GM12878 (cell line): Measurements from ENCODE around the gene ATP1A3. TPM values are rescaled to one million over a fixed set of nuclear protein-coding genes. Genes with fewer than 3 reads are reported as not detected.

ENCODE experiments used
- ATAC-seq: fragments of 200-7000 bp; cut with Tn5 transposase; 3 replicates; pipeline ENCODE4 v1.9.1; 2020; ENCODE audit warnings: mild to moderate bottlenecking, moderate library complexity
- BruUV-seq: library from RNA; stranded (reverse); fragments of 400-500 nt; replicated peaks from 2 replicates; lab custom pipeline; 2021; lab: Mats Ljungman, UMichigan
- CTCF ChIA-PET: fragments of 300-600 bp; sonication (Branson Sonifier 250); formaldehyde crosslinking; extraction: SDS; loops from one replicate; lab custom pipeline; 2021; ENCODE audit warnings: inconsistent platforms; lab: Yijun Ruan, JAX
- POLR2A ChIA-PET: fragments of 350-600 bp; formaldehyde crosslinking; extraction: SDS; loops from one replicate; lab custom pipeline; 2021; ENCODE audit warnings: inconsistent platforms; lab: Charles Lee
- RAD21 ChIA-PET: fragments of 300-600 bp; sonication (Branson Sonifier 250); formaldehyde crosslinking; loops from one replicate; lab custom pipeline; 2023; ENCODE audit warnings: antibody characterized with exemption; ENCODE audit not compliant: unreplicated experiment; lab: Charles Lee
- SMC1A ChIA-PET: fragments of 300-600 bp; sonication (Branson Sonifier 250); formaldehyde crosslinking; loops from one replicate; lab custom pipeline; 2023; ENCODE audit not compliant: unreplicated experiment, uncharacterized antibody; lab: Charles Lee
- DNase-seq: peaks from one replicate; pipeline ENCODE4 v3.0.0-alpha.2; 2011; ENCODE audit warnings: low read depth, low spot score
- FAIRE-seq: peaks from 3 replicates; lab custom pipeline; 2011; peaks lifted over from hg19 to GRCh38; lab: Jason Lieb, UNC
- H2AFZ ChIP-seq: 2 replicates; pipeline ENCODE4 v1.6.0; 2011; ENCODE audit warnings: low read depth, low read length, control low read depth; ENCODE audit not compliant: control insufficient read depth
- H3K27ac ChIP-seq: 2 replicates; pipeline ENCODE4 v1.5.1; 2011; ENCODE audit warnings: control low read depth; ENCODE audit not compliant: control insufficient read depth, insufficient read depth
- H3K27me3 ChIP-seq, 2 experiments: replicated peaks in 1 of 2; 2 replicates each; pipeline versions ENCODE4 v1.6.0 to v1.6.1; 2011; ENCODE audit warnings: low read length in 1 of 2; ENCODE audit not compliant: control insufficient read depth in 2 of 2, insufficient read depth in 2 of 2
- H3K36me3 ChIP-seq, 2 experiments: 2 replicates each; pipeline ENCODE4 v1.5.1; 2011; ENCODE audit warnings: low read length in 1 of 2; ENCODE audit not compliant: control insufficient read depth in 2 of 2, insufficient read depth in 2 of 2
- H3K4me1 ChIP-seq: 2 replicates; pipeline ENCODE4 v1.6.1; 2011; ENCODE audit warnings: mild to moderate bottlenecking, low read length, moderate library complexity, mixed read lengths; ENCODE audit not compliant: control insufficient read depth, insufficient read depth
- H3K4me2 ChIP-seq: 2 replicates; pipeline ENCODE4 v1.6.0; 2011; ENCODE audit warnings: control low read depth; ENCODE audit not compliant: control insufficient read depth, insufficient read depth
- H3K4me3 ChIP-seq: fragments of 200-600 bp; sonication (generic); 2 replicates; pipeline ENCODE4 v1.5.1; 2016
- H3K79me2 ChIP-seq: 2 replicates; pipeline ENCODE4 v1.6.0; 2011; ENCODE audit warnings: low read length; ENCODE audit not compliant: control insufficient read depth, insufficient read depth
- H3K9ac ChIP-seq: 2 replicates; pipeline ENCODE4 v1.8.0; 2011; ENCODE audit warnings: low read length, control low read depth, mixed read lengths; ENCODE audit not compliant: control insufficient read depth, insufficient read depth
- H3K9me3 ChIP-seq: replicated peaks from 3 replicates; pipeline ENCODE4 v1.5.1; 2011; ENCODE audit warnings: mild to moderate bottlenecking, low read length; ENCODE audit not compliant: control insufficient read depth, insufficient read depth
- H4K20me1 ChIP-seq: 2 replicates; pipeline ENCODE4 v1.6.0; 2011; ENCODE audit not compliant: control insufficient read depth, insufficient read depth
- BRCA1 ChIP-seq: IDR thresholded peaks from 2 replicates; pipeline ENCODE4 v1.6.1; 2011; ENCODE audit warnings: low read depth, low read length, improper control_type of control experiment
- CEBPB ChIP-seq, 2 experiments: fragments of 150-350 bp in 1 of 2; IDR thresholded peaks; 2 replicates each; pipeline ENCODE4 v1.6.1; 2012 to 2014; ENCODE audit warnings: low read depth in 2 of 2, low read length in 2 of 2, borderline replicate concordance in 1 of 2, inconsistent platforms in 1 of 2
- JUND ChIP-seq: IDR thresholded peaks from 2 replicates; pipeline ENCODE4 v1.6.1; 2012; ENCODE audit warnings: low read depth, mild to moderate bottlenecking, low read length, improper control_type of control experiment, moderate library complexity
- MXI1 ChIP-seq: fragments of 150-350 bp; IDR thresholded peaks from 2 replicates; pipeline ENCODE4 v1.6.1; 2011; ENCODE audit warnings: low read depth, mild to moderate bottlenecking, inconsistent platforms, low read length, improper control_type of control experiment
- PAX8 ChIP-seq: fragments of 450-650 bp; IDR thresholded peaks from 2 replicates; pipeline ENCODE4 v1.6.1; 2017; ENCODE audit warnings: mild to moderate bottlenecking, moderate library complexity
- POLR2A ChIP-seq: IDR thresholded peaks from 2 replicates; pipeline ENCODE4 v1.6.1; 2011; ENCODE audit warnings: low read depth, mild to moderate bottlenecking, low read length
- RB1 ChIP-seq: fragments of 450-650 bp; formaldehyde crosslinking; IDR thresholded peaks from 2 replicates; pipeline ENCODE4 v1.6.1; 2017; ENCODE audit warnings: mild to moderate bottlenecking, borderline replicate concordance
- RUNX3 ChIP-seq: IDR thresholded peaks from 2 replicates; pipeline ENCODE4 v1.6.1; 2012; ENCODE audit warnings: low read length, inconsistent platforms
- SUZ12 ChIP-seq: fragments of 200-600 bp; sonication (generic); IDR thresholded peaks from one replicate; pipeline ENCODE4 v1.6.1; 2018; ENCODE audit warnings: antibody characterized with exemption, mild to moderate bottlenecking; ENCODE audit not compliant: unreplicated experiment
- TARDBP ChIP-seq: IDR thresholded peaks from 2 replicates; pipeline ENCODE4 v1.6.1; 2016; ENCODE audit warnings: borderline replicate concordance
- ZNF274 ChIP-seq: IDR thresholded peaks from one replicate; pipeline ENCODE4 v1.8.0; 2011; ENCODE audit not compliant: insufficient read length, insufficient read depth
- WGBS: methylation state at CpG from one replicate; pipeline ENCODE4 v1.1.6; 2016; ENCODE audit warnings: low lambda C conversion rate; ENCODE audit not compliant: insufficient replicate concordance, insufficient coverage; ENCODE audit errors: missing lambda C conversion rate; 5-methylcytosine and 5-hydroxymethylcytosine counted together
- in situ Hi-C: fragments of 300-500 bp; cut with MboI; formaldehyde crosslinking; loops from 9 replicates; pipeline ENCODE4 v1.14.3; 2018; ENCODE audit warnings: mixed read lengths
- intact Hi-C: fragments of 100-400 bp; cut with micrococcal nuclease; formaldehyde crosslinking; loops from one replicate; pipeline ENCODE4 v1.14.2; 2022; ENCODE audit not compliant: unreplicated experiment
- polyA plus RNA-seq, 11 experiments: library from polyadenylated mRNA; depleted of rRNA in 4 of 11; unstranded in 6 of 11; stranded (reverse) in 5 of 11; fragments of >200 nt; fragmentation: Nextera tagmentation in 4 of 11; fragmentation: Illumina TruSeq in 1 of 11; extraction: Ambion mirVana in 4 of 11; extraction: Trizol in 1 of 11; gene quantifications; 1 replicate in 1 of 11; 2 replicates in 10 of 11; pipeline versions ENCODE4 v1.2.1 to v1.2.3, GENCODE V29; 2011 to 2016; ENCODE audit warnings: inconsistent platforms in 2 of 11, missing spikeins in 2 of 11, low read depth in 1 of 11
- total RNA-seq, 4 experiments: library from RNA; depleted of rRNA in 3 of 4; stranded (reverse); fragments of >200 nt in 3 of 4; fragmentation: Illumina TruSeq in 1 of 4; extraction: Trizol in 1 of 4; gene quantifications; 2 replicates each; pipeline versions ENCODE4 v1.2.1 to v1.2.3, GENCODE V29; 2013 to 2021

Gene ATP1A3
- total and polyA plus RNA-seq, 10 of the 15 experiments (the other 5 are each of a cell fraction or from before 2014, with no cell fraction given) = 0.17 to 0.86 (median 0.32) TPM; not detected in 2

GRCh38 chr19:41929536-41930071, 64.4 kb downstream of the ATP1A3 start:
- Histone ChIP-seq H4K20me1 (no peaks in the 10 kb centered on the region), H2AFZ (no peak overlapping the region), H3K4me3 (no peak overlapping the region), H3K9me3 (no peaks in the 10 kb centered on the region), H3K79me2 (no peaks in the 10 kb centered on the region), H3K4me1 (peaks cover 16% of the 10 kb centered on the region), H3K9ac (no peak overlapping the region), H3K27me3 (peaks cover 11 to 16% of the 10 kb centered on the region in 2 experiments), H3K27ac (no peak overlapping the region), H3K36me3 (no peaks in the 10 kb centered on the region), H3K4me2 (no peak overlapping the region)
- no TSS peak for BruUV-seq
- intact Hi-C loops (no loop called here), in situ Hi-C loops (loop anchor here (25.0 kb wide), 1 partner anchor 1833 kb away; the partner anchor contains the start of gene SMG9)
- FAIRE-seq = no peak
- ChIA-PET RAD21 (interaction anchor here (1.0 kb wide), 1 partner anchor 69 kb away, joined by 3 read pairs; the partner anchor contains the start of gene RPS19), CTCF (interaction anchor here (0.7 to 1.3 kb wide), 3 partner anchors 56 to 641 kb away, joined by 3 to 4 read pairs (median 3); no protein-coding TSS in a partner anchor), SMC1A (interaction anchor here (1.3 kb wide), 1 partner anchor 42 kb away, joined by 3 read pairs; no protein-coding TSS in a partner anchor), POLR2A (interaction anchor here (1.4 to 1.6 kb wide), 2 partner anchors 11 to 56 kb away, joined by 3 read pairs; no protein-coding TSS in a partner anchor)
- no peak for DNase-seq
- WGBS = 56% methylated on average over 9 of the region's 14 CpGs
- no peak for ATAC-seq
- TF ChIP-seq ZNF274 (no peak), SUZ12 (peak; percentile 37)

GRCh38 chr19:41928754-41929535, 65.1 kb downstream of the ATP1A3 start:
- Histone ChIP-seq H4K20me1 (no peaks in the 10 kb centered on the region), H3K9me3 (no peaks in the 10 kb centered on the region), H3K9ac (no peak overlapping the region), H3K27ac (no peak overlapping the region), H3K79me2 (no peaks in the 10 kb centered on the region), H2AFZ (peak overlapping the region; percentile 77), H3K27me3 (peaks cover 11 to 16% of the 10 kb centered on the region in 2 experiments), H3K4me3 (peak overlapping the region; percentile 64; the same call in 1 of the 2 replicates), H3K36me3 (no peaks in the 10 kb centered on the region), H3K4me1 (peaks cover 9% of the 10 kb centered on the region), H3K4me2 (peak overlapping the region; percentile 82)
- ChIA-PET SMC1A (interaction anchor here (1.3 kb wide), 1 partner anchor 42 kb away, joined by 3 read pairs; no protein-coding TSS in a partner anchor), POLR2A (interaction anchor here (1.0 kb wide), 1 partner anchor 42 kb away, joined by 3 read pairs; no protein-coding TSS in a partner anchor), CTCF (interaction anchor here (0.7 to 1.3 kb wide), 4 partner anchors 56 to 642 kb away, joined by 3 to 5 read pairs (median 4); no protein-coding TSS in a partner anchor), RAD21 (interaction anchor here (1.0 to 1.6 kb wide), 3 partner anchors 53 to 68 kb away, joined by 3 to 5 read pairs (median 3); no protein-coding TSS in a partner anchor)
- no TSS peak for BruUV-seq
- in situ Hi-C loops = loop anchor here (25.0 kb wide), 1 partner anchor 1833 kb away; the partner anchor contains the start of gene SMG9
- ATAC-seq (peak; percentile 71), DNase-seq (no peak), FAIRE-seq (peak; percentile 35)
- intact Hi-C loops = no loop called here
- WGBS = 2% methylated on average over 25 of the region's 29 CpGs
- TF ChIP-seq BRCA1 (no peak), JUND (no peak), RUNX3 (no peak), RB1 (no peak), PAX8 (peak; percentile 80; the same call in 1 of the 2 replicates), POLR2A (peak; percentile 57), CEBPB (IDR thresholded peaks at IDR 0.05; ENCODE audit: borderline replicate concordance in 1 of 2, low read depth in 2 of 2, low read length in 2 of 2) (no peak), TARDBP (no peak), MXI1 (peak; percentile 51; the same call in 1 of the 2 replicates)
